Pancreas (tissue), 10 donors: Measurements from ENCODE around the gene RTP2. TPM values are rescaled to one million over a fixed set of nuclear protein-coding genes. Genes with fewer than 3 reads are reported as not detected.
"Not testable (repeated sequence)": the region's sequence is repeated elsewhere in the genome, so short reads cannot be mapped to it uniquely, and the experiment has no call there.

ENCODE experiments used
- ATAC-seq, 4 donors: fragments of 200-7000 bp; cut with Tn5 transposase; one replicate each; pipeline versions ENCODE4 v1.8.0 to v1.9.1; 2020; ENCODE audit warnings: mild to moderate bottlenecking in 4 of 4, moderate library complexity in 4 of 4
- DNase-seq, 6 donors: peaks; one replicate each; pipeline ENCODE4 v3.0.0-alpha.2; 2020
- FAIRE-seq: peaks from 2 replicates; lab custom pipeline; 2012; peaks lifted over from hg19 to GRCh38; lab: Jason Lieb, UNC
- H3K27ac ChIP-seq, 4 donors: fragments of 200-600 bp; sonication (generic); 1 replicate in 3 of 4; 2 replicates in 1 of 4; pipeline versions ENCODE4 v1.5.0 to v1.8.0; 2020
- H3K27me3 ChIP-seq, 4 donors: fragments of 200-600 bp; one replicate each; pipeline ENCODE4 v1.8.0; 2021
- H3K36me3 ChIP-seq, 3 donors: fragments of 200-600 bp; sonication (generic) in 1 of 3; one replicate each; pipeline versions ENCODE4 v1.5.0 to v1.8.0; 2020 to 2021
- H3K4me1 ChIP-seq, 3 donors: fragments of 200-600 bp; one replicate each; pipeline ENCODE4 v1.8.0; 2021
- H3K4me3 ChIP-seq, 4 donors: fragments of 200-600 bp; sonication (generic) in 2 of 4; one replicate each; pipeline versions ENCODE4 v1.5.0 to v1.8.0; 2020 to 2021
- H3K9me3 ChIP-seq, 4 donors: fragments of 200-600 bp; one replicate each; pipeline ENCODE4 v1.8.0; 2021
- CTCF ChIP-seq, 4 donors: fragments of 200-600 bp; sonication (generic) in 3 of 4; IDR thresholded peaks; one replicate each; pipeline versions ENCODE4 v1.5.0 to v1.8.0; 2021; ENCODE audit warnings: antibody characterized with exemption in 4 of 4
- WGBS, 2 donors: extraction: QIAGEN DNeasy Blood & Tissue Kit; methylation state at CpG; one replicate each; pipeline ENCODE4 v1.1.7; 2013; 5-methylcytosine and 5-hydroxymethylcytosine counted together
- intact Hi-C, 3 donors: fragments of 100-400 bp; cut with DNase I; formaldehyde crosslinking; loops; one replicate each; pipeline versions ENCODE4 v1.11.1 to v1.14.2; 2022
- polyA plus RNA-seq, 2 donors: library from polyadenylated mRNA; stranded (reverse); fragments of 200-250 nt; gene quantifications; one replicate each; pipeline ENCODE4 v1.2.3, GENCODE V29; 2013
- total RNA-seq, 6 donors: library from RNA; stranded (reverse); fragmentation: NEBNext Ultra II Directional in 4 of 6; extraction: Animal tissue kit (Norgen Biotek cat#: 25700) in 4 of 6; gene quantifications; one replicate each; pipeline versions ENCODE4 v1.2.1 to v1.2.4, GENCODE V29; 2021 to 2023
- donor health status: healthy with polysubstance abuse.
- donor health status: DM: no; HTN: no; CAD: no; lungs with moderate emphysema.
- donor health status: DM: no; HTN: no; CAD: no.
- donor health status: control.
- donor health status: control.
- donor health status: Bipolar disorder and iron deficiency.
- donor health status: DM: yes; HTN: yes; CAD: no.
- donor health status: DM: no; HTN: no; CAD: no.
- donor health status: DM: no; HTN: no; CAD: no.
- donor health status: DM: yes; HTN: yes; CAD: no.

RTP2 gene
- total and polyA plus RNA-seq, 8 donors: not detected

GRCh38 chr3:187689984-187690383 lies 12.4 kb downstream of the RTP2 start:
- H3K4me3 ChIP-seq: no peak overlapping the region
- no peaks in the 10 kb centered on the region for H3K36me3 ChIP-seq
- peaks cover 0 to 2% (median 0%) of the 10 kb centered on the region in 4 donors for H3K27me3 ChIP-seq
- intact Hi-C loops: loop anchor here in 1 of 3 donors (10.0 kb wide), 1 partner anchor 465 kb away; no protein-coding TSS in a partner anchor
- TF ChIP-seq CTCF (IDR thresholded peaks at IDR 0.05): no peak
- no peak overlapping the region for H3K27ac ChIP-seq
- DNase-seq: no peak
- no peak for ATAC-seq
- WGBS, 2 donors: 50 to 65% methylated on average over 4 of the region's 4 CpGs
- no peak for FAIRE-seq
- no peaks in the 10 kb centered on the region for H3K9me3 ChIP-seq
- no peaks in the 10 kb centered on the region for H3K4me1 ChIP-seq

- intact Hi-C loops: loop anchor here in 1 of 3 donors (10.0 kb wide), 1 partner anchor 462 kb away; no protein-coding TSS in a partner anchor
- ATAC-seq (no peak), DNase-seq (no peak), FAIRE-seq (no peak)
- Histone ChIP-seq H3K27me3 (peaks cover 0 to 3% (median 0%) of the 10 kb centered on the region in 4 donors), H3K4me3 (no peak overlapping the region), H3K27ac (no peak overlapping the region), H3K9me3 (no peaks in the 10 kb centered on the region), H3K4me1 (no peaks in the 10 kb centered on the region), H3K36me3 (no peaks in the 10 kb centered on the region)
- TF ChIP-seq CTCF (IDR thresholded peaks at IDR 0.05): no peak
- WGBS, 2 donors: 82 to 92% methylated on average over 5 of the region's 5 CpGs
Measured at GRCh38 chr3:187686621-187687273, 15.6 kb downstream of the RTP2 start.

GRCh38 chr3:187685948-187686347 lies 16.4 kb downstream of the RTP2 start:
- ATAC-seq (no peak), FAIRE-seq (no peak), DNase-seq (no peak)
- no peaks in the 10 kb centered on the region for H3K9me3 ChIP-seq
- H3K36me3 ChIP-seq: no peaks in the 10 kb centered on the region
- peaks cover 0 to 3% (median 0%) of the 10 kb centered on the region in 4 donors for H3K27me3 ChIP-seq
- WGBS, 2 donors: 83 to 91% methylated on average over 7 of the region's 7 CpGs
- H3K4me3 ChIP-seq: no peak overlapping the region
- intact Hi-C loops: loop anchor here in 1 of 3 donors (10.0 kb wide), 1 partner anchor 461 kb away; no protein-coding TSS in a partner anchor
- no peaks in the 10 kb centered on the region for H3K4me1 ChIP-seq
- H3K27ac ChIP-seq: no peak overlapping the region
- no peak for TF ChIP-seq CTCF (IDR thresholded peaks at IDR 0.05)

GRCh38 chr3:187684880-187685279 lies 17.5 kb downstream of the RTP2 start:
- 46 to 72% methylated on average over 2 of the region's 2 CpGs for WGBS, 2 donors
- no peak for DNase-seq
- intact Hi-C loops: loop anchor here in 2 of 3 donors (5.0 to 10.0 kb wide), 2 partner anchors 368 to 460 kb away; no protein-coding TSS in a partner anchor
- Histone ChIP-seq H3K27me3 (peaks cover 0 to 7% (median 0%) of the 10 kb centered on the region in 4 donors), H3K9me3 (no peaks in the 10 kb centered on the region), H3K36me3 (no peaks in the 10 kb centered on the region), H3K4me1 (no peaks in the 10 kb centered on the region), H3K4me3 (no peak overlapping the region), H3K27ac (no peak overlapping the region)
- no peak for TF ChIP-seq CTCF (IDR thresholded peaks at IDR 0.05)
- ATAC-seq: no peak
- FAIRE-seq: no peak

- peaks cover 0 to 7% (median 0%) of the 10 kb centered on the region in 4 donors for H3K27me3 ChIP-seq
- H3K36me3 ChIP-seq: no peaks in the 10 kb centered on the region
- no peak for TF ChIP-seq CTCF (IDR thresholded peaks at IDR 0.05)
- H3K4me3 ChIP-seq: no peak overlapping the region
- no peak for ATAC-seq
- WGBS, 2 donors: 74 to 83% methylated on average over 1 of the region's 1 CpG
- intact Hi-C loops: loop anchor here in 2 of 3 donors (5.0 to 10.0 kb wide), 2 partner anchors 367 to 460 kb away; no protein-coding TSS in a partner anchor
- no peaks in the 10 kb centered on the region for H3K9me3 ChIP-seq
- no peak for DNase-seq
- no peaks in the 10 kb centered on the region for H3K4me1 ChIP-seq
- FAIRE-seq: no peak
- H3K27ac ChIP-seq: no peak overlapping the region
Measured at GRCh38 chr3:187684444-187684843, 17.9 kb downstream of the RTP2 start.

- intact Hi-C loops: loop anchor here in 2 of 3 donors (5.0 to 10.0 kb wide), 2 partner anchors 364 to 457 kb away; no protein-coding TSS in a partner anchor
- not testable (repeated sequence) for H3K27ac ChIP-seq
Measured at GRCh38 chr3:187681756-187682155, 20.6 kb downstream of the RTP2 start.

More at GRCh38 chr3:187681756-187682155, 20.6 kb downstream of the RTP2 start:
- WGBS, 2 donors: 58 to 71% methylated on average over 11 of the region's 11 CpGs
- not testable (repeated sequence) for H3K36me3 ChIP-seq, ATAC-seq, H3K4me3 ChIP-seq, DNase-seq, H3K27me3 ChIP-seq, H3K4me1 ChIP-seq, H3K9me3 ChIP-seq, FAIRE-seq
